ENCODE data around the gene ASB4.
"Not testable (repeated sequence)": the region's sequence is repeated elsewhere in the genome, so short reads cannot be mapped to it uniquely, and the experiment has no call there.

Gene ASB4

DNA sequence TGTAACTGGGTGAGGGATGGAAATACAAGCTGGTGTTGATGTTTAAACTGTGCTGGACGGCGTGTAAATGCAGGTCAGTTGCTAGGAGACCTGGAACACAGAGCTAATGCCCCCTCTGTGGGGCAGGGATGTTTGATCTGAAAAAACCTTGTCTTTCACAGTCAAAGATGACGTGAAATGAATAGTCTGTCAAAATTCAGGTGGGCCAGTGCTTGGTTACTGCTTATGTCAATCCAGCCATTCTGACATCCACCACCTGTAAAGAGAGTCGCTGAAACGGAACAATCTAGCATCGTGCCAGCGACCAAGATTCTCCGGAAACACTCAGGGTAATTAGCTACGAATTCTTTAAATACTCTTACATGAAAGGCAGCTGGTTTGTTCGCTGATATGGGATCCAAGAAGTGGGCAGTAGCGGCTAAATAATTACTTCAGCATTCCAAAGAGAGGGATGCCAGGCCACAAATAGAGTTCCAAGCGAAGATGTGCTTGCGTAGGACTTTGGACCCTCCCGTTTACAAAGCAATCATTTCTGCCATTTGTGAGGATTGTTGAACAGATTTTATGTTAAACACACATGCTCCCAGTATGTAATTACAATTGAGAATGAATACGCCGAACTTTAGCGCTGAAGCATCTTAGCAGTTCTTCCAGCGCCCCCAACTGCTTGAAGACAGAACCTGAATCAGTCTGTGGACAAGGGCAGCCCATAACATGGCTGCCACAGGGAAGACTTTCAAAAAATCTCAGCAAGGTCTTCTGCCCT lies 7.3 kb upstream of the ASB4 start:
- peak; percentile 21 to 24 for DNase-seq (ENCODE audit: low read depth in 2 of 2)

- DNase-seq (ENCODE audit: low read depth in 2 of 2), result no peak
Measured at GRCh38 chr7:95479992-95480624, 5.6 kb upstream of the ASB4 start.

- no peak for DNase-seq (ENCODE audit: low read depth in 2 of 2)
Measured at GRCh38 chr7:95481271-95482165, 4.2 kb upstream of the ASB4 start.

DNA sequence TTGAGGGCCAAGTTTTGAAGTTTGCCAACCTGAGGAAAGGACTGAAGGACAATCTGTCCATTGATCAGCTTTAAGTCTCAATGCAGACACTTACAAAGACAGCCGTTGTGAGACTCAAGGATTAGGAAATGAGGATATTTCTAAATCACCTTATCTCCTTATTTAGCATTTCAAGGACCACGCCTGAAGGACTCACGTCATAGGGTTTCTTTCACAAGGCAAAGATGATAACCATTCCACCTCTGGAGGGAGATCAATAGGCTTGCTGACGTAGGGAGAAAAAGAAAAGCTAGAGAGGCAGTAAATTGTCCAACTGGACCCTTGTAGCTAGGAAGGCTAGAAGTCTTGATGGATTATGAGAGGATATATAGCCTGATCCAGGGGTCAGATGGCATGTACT lies 3.3 kb upstream of the ASB4 start:
- DNase-seq (ENCODE audit: low read depth in 2 of 2), result no peak

GRCh38 chr7:95490231-95490762 lies 4.6 kb downstream of the ASB4 start:
- DNase-seq (ENCODE audit: low read depth in 2 of 2), result no peak

DNA sequence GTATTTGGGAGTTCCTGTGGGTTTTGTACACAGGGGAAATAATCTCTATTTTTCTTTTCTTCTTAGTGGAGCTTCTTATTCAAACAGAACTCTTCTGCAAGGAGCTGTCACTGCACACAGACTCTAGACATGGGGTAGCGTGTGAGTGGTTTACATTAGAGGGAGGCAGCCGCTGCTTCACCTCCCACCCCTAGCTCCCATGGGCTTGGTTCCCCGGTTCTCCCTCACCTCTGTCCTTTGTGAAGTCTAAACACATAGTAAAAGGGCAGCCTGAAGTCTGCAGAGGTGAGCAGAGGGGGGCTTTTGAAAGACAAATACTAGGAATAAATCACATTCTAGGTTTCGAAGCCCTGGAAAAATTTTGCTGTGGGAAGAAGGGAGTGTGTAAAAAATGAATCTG lies 5.5 kb downstream of the ASB4 start:
- no peak for DNase-seq (ENCODE audit: low read depth in 2 of 2)

- DNase-seq (ENCODE audit: low read depth in 2 of 2), result no peak
Measured at GRCh38 chr7:95491634-95492314, 6.0 kb downstream of the ASB4 start.

DNA sequence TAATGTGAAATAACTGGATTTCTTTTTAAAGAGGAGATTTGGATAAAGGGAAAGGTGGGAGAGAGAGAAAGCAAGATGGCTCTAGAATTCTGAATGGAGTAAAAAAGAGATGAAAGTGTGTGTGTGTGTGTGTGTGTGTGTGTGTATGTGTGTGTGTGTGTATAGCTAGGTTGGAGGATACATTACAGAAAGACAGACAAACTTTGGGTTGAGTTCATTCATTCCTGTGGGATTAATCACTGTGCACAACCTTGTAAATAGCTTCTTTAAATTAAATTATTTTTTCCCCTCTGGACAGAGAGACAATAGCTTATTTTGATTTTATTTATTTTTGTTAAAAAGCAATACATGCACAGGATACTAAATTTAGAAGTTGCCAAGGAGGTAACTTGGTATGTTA lies 7.5 kb downstream of the ASB4 start:
- no peak for DNase-seq (ENCODE audit: low read depth in 2 of 2)

- DNase-seq (ENCODE audit: low read depth in 2 of 2), result no peak
Measured at GRCh38 chr7:95493844-95494243, 8.1 kb downstream of the ASB4 start.

DNA sequence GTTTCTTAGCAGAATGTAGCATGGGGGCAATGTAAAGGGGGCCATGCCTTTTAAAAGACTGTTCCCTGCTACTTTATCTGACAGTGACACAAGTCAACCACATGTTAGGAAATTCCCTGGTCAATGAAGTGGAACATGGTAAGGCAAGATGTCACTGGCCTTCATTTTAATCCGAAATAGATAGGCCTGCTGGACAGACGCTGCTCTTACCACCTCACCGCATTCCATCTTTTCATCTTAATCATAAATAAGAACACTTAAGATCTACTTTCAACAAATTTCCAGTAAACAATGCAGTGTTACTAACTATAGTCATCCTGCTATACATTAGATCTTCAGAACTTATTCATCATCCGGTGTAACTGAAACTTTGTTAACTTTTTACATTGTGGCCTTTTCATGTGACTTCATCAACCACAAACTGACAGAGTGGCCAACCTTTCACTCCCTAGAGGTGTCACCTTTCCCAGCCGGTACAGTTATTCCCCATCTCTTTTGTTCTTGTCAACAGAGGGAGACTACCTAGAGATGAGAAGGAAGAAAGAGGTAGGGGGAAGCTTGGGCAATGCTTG lies 15.6 kb downstream of the ASB4 start:
- no peak for DNase-seq (ENCODE audit: low read depth in 2 of 2)

GRCh38 chr7:95502403-95502802 lies 16.7 kb downstream of the ASB4 start:
- DNase-seq (ENCODE audit: low read depth in 2 of 2), result no peak

GRCh38 chr7:95503271-95504131 lies 17.8 kb downstream of the ASB4 start:
- no peak for DNase-seq (ENCODE audit: low read depth in 2 of 2)

GRCh38 chr7:95504132-95504588 lies 18.4 kb downstream of the ASB4 start:
- not testable (repeated sequence) for DNase-seq (ENCODE audit: low read depth in 2 of 2)

GRCh38 chr7:95508780-95509179 lies 23.0 kb downstream of the ASB4 start:
- no peak for DNase-seq (ENCODE audit: low read depth in 2 of 2)

- no peak for DNase-seq (ENCODE audit: low read depth in 2 of 2)
Measured at GRCh38 chr7:95509199-95509598, 23.5 kb downstream of the ASB4 start.

DNA sequence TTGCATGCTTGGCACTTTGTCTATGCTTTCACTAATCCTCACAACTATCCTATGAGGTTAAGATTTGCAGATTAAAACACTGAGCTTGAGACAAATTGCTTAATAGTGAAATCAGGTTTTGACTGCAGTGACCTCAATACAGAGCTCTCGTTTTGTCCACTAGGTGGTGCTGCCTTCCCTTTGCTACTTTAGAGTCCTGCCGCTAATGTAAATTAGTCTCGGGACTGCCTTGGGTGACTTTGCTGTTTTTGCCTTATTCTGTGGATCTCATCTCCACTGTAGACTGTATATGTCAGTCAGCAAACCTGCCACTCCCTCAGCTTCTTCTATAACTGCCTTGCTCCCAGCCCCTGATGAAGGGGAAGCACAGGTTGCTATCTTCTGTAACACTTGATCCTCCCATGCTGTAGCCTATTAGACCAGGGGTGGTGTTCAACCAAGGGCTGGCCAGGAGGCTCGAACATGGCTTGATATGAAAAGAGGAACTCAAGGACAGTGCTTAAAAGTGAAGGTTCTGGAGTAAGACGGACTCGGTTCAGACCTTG lies 26.0 kb downstream of the ASB4 start:
- DNase-seq (ENCODE audit: low read depth in 2 of 2), result peak; percentile 23 to 26

GRCh38 chr7:95517458-95517857 lies 31.7 kb downstream of the ASB4 start:
- no peak for DNase-seq (ENCODE audit: low read depth in 2 of 2)

GRCh38 chr7:95517870-95518269 lies 32.1 kb downstream of the ASB4 start:
- DNase-seq (ENCODE audit: low read depth in 2 of 2), result no peak

DNA sequence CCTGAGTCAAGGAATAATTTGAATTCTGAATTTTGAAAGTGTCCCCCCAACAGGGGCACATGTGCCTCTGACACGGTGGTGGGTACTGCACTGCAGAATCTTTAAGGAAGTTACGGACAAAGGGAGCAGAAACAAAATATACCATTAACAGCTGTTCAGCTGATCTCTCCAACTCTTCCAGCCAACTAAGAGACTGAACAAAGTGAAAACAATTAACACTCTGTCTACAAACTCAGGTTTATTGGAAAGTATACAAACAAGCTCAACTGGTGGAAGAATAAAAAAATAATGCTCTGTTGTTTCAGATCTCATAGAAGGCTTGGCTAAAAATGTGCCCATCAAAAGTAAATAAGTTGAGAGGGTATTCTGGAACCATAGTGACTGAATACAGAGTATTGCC lies 34.4 kb downstream of the ASB4 start:
- no peak for DNase-seq (ENCODE audit: low read depth in 2 of 2)

GRCh38 chr7:95525503-95525902 lies 39.8 kb downstream of the ASB4 start:
- no peak for DNase-seq (ENCODE audit: low read depth in 2 of 2)

Measured in fibroblast of skin of left biceps (primary cell).